NCI-H2196 (cell line): ENCODE measurements around the gene GRID1.

ENCODE experiments used
- DNase-seq: peaks from one replicate; lab custom pipeline; 2025; ENCODE audit not compliant: unreplicated experiment; lab: John Stamatoyannopoulos, UW

Gene GRID1

GRCh38 chr10:85920311-85920710, 446.3 kb downstream of the GRID1 start:
- no peak for DNase-seq

GRCh38 chr10:85919491-85920021, 447.0 kb downstream of the GRID1 start:
- DNase-seq: no peak

DNA sequence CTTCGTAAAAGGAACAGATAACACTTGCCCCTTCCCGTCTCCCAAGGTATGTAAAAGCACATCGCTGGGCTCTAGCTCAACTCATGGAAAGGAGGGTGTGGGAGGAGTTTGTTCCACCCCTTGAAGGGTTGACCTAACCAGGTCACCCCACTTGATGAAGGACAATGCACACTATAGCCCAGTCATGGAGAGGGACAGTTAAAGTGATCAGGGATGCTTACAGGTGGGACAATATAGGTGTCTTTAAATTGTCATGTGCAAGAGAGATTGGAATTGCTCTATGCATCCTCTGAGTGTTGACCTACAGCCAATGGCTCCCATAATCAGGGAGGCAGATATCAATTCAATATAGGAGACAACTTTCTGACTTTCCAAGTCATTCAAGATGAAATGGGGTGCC, 448.2 kb downstream of the GRID1 start:
- DNase-seq: no peak

- DNase-seq: no peak
Observed at GRCh38 chr10:85917601-85918000, 449.0 kb downstream of the GRID1 start.

DNA sequence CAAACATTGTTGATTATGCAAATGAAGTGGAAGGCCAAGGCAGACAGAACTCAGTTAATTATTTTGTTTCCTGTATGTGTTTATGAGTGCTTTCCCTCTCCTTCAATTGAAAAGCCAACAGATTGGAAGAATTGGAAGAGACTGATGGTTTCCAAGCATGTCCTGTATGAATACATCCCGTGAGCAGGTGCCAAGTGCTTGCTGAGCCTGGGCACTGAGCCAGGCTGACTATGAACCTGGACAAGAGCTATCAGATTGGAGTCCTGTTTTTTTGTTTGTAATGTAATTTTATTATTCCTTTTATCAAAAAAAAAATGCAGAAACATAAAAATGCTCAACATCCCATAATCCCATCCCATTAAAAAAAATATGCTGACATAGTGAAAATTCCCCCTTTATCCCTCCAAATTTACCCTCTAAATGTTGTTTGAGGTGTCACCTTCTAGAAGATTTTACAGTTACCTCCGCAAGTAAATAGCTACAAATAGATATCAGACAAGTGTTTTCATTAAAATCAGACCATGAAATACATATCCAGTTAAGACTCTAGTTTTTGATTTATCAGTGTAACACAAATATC, 449.5 kb downstream of the GRID1 start:
- peak; percentile 65 for DNase-seq

DNA sequence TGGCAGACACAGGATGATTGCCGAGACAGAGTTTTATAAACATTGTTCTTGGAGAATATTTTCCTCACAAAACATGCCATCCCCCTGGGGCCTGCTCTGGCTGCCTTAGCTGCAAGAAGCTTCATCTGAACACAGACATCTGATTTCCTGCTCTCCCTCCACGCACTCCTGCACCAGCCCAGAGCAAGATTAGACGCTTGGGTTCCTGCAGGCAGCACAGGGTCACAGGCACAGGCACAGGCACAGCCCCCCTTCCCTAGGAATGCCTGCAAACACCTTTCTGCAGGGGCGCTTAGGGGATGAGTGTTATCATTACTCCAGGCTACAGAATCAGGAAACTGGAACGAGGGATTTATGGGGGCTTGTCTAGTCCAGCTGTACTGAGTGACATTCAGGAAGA, 450.3 kb downstream of the GRID1 start:
- no peak for DNase-seq

DNA sequence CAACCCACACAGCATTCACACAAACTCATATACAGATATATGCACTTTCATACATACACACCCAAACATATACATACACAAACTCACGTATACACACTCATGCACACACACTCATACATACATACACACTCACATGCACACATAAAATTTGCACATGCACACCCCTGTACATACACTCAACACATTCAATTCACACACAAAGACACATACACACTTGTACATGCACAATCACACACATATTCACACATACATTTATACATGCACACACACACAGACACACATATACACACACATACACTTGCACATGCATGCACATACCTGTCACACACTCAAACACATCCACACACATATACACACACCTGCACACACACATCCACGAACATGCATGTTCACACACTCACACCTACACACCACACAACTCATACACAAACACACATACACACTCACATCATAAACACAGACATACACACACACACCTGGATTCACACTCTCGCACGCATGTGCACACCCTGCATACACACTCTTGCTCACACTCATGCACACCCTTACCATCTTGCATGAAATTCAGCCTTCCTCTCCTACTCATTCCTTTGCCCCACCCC, 451.2 kb downstream of the GRID1 start:
- no peak for DNase-seq

DNA sequence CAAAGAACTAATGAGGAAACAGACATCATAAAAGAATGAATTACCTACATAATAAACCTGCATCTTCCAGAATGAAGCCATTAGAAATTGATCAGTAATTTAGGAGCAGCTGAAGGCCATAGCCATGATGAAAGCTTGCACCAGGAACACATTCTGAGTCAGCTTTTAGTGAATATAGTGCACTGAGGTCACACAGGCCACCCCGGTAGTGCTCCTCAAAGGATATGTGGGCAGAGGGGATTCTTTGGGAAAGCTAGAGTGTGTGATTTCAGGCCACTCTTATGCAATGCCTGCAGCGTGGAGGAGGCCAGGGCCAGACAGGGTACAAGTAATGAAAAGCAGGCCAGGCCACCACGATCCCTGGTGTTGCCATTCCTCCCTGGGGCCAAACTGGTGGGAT, 451.9 kb downstream of the GRID1 start:
- DNase-seq: no peak

DNA sequence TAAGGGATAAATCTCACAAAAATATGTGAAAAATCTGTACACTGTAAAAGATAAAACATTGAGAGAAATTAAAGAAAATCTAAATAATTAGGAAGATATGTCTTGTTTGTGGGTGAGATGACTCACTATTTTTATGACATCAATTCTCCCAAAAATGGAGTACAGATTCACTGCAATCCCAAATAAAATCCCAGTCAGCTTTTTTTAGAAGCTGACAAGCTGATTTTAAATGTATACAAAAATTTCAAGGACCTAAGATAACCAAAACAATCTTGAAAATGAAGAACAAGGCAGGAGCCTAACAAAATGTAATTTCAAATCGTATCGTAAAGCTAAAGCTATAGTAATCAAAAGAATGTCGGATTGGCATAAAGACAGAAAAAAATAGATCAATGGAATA, 458.1 kb downstream of the GRID1 start:
- DNase-seq: no peak

DNA sequence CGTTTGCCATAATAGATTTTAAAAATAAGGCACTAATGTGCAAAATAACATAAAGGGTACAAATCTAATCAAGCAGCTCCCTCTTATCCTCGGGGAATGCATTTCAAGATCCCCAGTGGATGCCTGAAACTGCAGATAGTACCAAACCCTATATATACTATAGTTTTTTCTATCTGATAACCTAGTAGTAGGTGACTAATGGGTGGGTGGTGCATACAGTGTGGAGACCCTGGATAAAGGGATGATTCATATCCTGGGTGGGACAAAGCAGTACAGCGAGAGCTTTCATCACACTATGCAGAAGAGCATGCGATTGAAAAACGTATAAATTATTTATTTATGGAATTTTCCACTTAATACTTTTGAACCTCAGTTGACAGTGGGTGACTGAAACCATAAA, 464.5 kb downstream of the GRID1 start:
- no peak for DNase-seq

- no peak for DNase-seq
Observed at GRCh38 chr10:85901599-85901998, 465.0 kb downstream of the GRID1 start.

DNA sequence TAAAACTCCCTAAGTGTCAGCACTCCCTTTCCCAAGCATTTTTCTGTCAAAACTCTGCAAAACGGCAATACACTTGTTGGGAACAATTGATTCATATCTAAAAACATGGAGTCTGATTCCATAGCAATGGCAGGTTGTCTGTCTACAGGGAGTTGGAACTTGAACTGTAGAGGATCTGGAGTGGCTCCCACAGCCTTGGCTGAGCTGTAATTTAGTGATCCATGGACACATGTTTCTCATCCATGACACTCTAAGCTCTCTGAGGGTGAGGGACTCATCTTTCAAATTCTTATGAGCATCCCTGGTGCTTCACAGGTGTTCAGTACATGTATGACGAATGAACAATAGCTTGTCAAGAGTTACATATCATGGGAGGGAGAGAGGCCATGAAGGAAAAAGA, 466.1 kb downstream of the GRID1 start:
- DNase-seq: no peak

DNA sequence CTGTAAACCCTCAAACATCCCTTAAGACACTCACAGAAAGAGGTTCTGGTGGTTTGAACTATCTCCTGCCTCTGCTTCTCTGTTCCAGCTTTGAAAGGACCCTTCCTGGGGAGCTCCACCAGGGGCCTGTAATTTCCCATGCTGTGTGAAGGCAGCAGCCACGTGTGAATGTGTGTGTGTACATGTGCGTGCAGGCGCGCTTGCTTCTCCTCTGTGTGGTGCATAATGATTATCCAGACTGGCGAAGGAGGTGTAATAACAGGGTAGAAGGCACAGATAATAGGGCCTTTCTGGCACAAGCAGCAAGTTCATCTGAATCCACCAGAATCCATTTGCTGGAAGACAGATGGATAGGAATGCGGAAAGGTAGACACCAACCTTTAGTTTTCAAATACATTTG, 466.5 kb downstream of the GRID1 start:
- DNase-seq: no peak

DNA sequence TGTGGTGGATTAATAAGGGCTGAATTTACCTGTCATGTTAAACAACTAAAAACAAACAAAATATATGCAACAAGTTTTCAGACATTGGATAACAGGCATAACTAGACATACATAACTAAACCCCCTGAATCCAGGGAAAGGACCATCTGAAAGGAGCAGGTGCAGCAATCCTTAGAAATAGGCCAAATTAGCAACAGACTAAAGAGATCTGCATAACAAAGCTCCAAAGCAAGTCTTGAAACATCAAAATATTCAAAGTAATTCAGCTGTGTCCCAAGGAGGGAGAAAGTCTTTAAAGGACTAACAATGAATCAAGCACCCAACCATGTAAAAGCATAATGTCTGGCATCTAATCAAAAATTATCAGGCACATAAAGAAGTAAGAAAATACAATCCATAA, 475.1 kb downstream of the GRID1 start:
- DNase-seq: no peak

GRCh38 chr10:85888559-85888958, 478.0 kb downstream of the GRID1 start:
- DNase-seq: no peak

- DNase-seq: no peak
Observed at GRCh38 chr10:85888004-85888403, 478.6 kb downstream of the GRID1 start.

GRCh38 chr10:85874208-85874607, 492.4 kb downstream of the GRID1 start:
- DNase-seq: no peak

DNA sequence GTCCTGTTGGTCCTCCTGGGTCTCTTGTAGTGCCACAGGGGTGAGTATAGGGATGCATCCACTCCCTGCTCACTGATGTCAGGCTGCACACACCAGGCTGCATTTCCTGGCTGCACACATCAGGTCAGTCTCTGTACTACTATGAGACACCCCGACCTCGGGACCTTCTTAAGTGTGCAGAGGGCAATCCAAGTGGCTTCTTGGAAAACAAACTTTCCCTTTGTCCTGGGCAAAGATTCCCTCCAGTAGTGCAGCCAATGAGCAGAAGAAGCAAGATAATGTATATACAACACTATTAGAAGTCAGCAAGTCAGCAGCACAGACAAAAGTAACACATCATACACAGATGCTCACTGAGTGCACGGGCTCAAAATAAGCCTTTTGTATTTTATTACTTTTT, 493.5 kb downstream of the GRID1 start:
- DNase-seq: no peak

DNA sequence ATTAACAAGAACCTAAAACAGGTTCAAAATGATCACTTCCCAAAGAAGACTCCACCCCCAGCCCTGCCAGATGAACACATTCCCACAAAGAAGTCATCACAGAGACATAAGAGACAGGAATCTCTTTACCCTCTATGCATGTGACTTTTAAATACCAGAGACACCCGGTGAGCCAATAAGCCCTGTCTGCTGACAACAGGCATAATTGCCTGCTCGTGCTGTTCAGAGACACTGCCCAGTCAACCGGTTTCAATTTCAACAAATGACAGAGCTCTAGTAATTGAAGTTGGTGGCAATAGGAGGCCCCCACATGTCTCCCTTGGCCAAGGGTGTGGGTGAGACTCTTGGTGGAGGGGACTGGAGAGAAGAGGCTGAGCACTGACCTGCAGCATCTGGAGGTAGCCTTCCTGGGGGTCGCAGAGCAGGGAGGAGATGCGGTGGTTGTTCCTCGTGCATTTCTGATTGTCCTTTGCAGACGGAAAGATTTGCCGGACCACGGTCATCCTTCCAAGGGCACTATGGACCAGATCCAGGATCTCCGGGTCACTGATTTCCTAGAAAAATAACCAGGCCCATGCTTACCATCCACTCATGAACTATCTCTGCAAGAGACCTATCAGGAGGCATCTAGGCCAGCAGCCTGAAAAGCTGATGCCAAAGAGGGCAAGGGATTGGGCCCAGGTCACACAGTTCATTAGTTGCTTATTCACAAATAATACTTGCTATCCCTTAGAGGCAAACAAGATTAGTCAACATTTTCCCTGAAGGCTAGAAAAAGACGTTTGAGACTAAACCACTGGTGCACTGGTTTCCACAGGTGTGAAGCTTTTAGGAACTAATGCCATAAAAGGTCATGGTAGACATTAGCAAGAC, 497.7 kb downstream of the GRID1 start:
- no peak for DNase-seq

- no peak for DNase-seq
Observed at GRCh38 chr10:85864868-85865526, 501.6 kb downstream of the GRID1 start.

DNA sequence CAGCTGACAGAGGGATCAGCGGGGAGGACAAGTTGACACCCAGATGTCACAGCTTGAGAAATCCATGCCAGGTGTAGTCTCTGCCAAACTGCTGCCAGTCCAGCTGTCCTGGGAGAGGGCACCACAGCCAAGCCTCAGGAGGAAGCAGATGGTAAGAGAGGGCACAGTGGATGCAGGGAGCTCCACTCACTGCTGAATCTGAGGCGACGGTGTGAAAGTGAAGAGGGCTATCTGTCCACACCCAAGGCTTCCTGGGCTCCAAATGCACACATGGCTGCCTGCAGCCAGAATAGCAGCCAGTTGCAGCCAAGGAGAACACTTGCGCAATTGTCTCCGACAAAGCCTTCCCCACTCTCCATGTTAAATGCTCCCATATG, 502.4 kb downstream of the GRID1 start:
- DNase-seq: no peak
